ENCODE results near the gene SPSB1. TPM values are rescaled to one million over a fixed set of nuclear protein-coding genes. Genes with fewer than 3 reads are reported as not detected.

The SPSB1 gene
- total and polyA plus RNA-seq, 2 of the 4 experiments (the other 2 are of a cell fraction): 16.7 to 19.8 TPM

- no peak for TF ChIP-seq CEBPB (IDR thresholded peaks at IDR 0.05; ENCODE audit: low read depth, low read length)
These were observed 42.9 kb upstream of the SPSB1 start (continued) for GRCh38 chr1:9249534-9250410.

DNA sequence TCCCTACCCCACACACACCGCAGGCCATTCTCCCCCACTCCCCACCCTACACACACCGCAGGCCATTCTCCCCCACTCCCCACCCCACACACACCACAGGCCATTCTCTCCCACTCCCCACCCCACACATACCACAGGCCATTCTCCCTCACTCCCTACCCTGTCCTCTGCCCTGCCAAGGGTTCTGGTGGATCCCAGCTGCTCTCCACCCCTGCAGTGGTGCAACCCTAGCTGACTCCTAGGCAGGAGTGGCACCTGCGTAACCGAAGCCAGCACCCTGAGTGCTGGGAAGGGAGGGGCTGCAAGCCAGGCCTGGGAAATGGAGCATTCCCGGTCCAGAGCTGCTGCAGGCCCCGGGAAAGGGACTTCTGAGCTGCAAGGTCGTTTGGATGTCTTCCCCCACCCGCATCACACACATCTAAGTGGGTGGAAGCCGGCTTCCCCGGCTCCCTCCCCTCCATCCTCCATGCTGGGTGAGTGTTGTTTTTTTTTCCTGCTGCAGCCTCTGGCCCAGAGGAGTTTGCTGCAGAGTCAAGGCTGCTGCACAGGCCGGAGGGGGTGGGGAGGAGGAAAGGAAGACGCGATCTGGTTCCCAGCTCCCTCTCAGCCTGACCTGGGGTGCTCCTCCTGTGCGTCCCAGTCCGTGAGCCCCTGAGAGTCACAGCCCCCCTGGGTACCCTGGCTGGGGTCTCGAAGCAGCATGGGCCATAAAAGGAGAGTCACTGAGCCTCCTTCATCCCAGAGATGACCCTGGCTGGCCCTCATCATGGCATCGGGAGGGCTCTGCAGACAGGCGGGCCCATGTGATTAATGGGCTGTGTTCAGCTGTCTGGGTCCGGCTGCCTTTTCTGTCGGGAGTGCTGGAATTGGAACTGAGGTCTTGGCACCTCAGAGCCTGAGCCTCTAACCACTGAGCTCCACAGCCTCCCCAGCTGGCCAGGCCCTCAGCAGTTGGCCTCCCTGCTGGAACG lies 42.0 kb upstream of the SPSB1 start:
- intact Hi-C loops (cut with micrococcal nuclease): loop anchor here (1.0 kb wide), 1 partner anchor 140 kb away; no protein-coding TSS in a partner anchor
- BruUV-seq (replicated peaks): no TSS peak

More for the DNA sequence above, 42.0 kb upstream of the SPSB1 start:
- H3K56ac ChIP-seq (ENCODE audit: extremely low read depth, insufficient read depth, low read length): no peak overlapping the region
- peak; percentile 44 for ATAC-seq (ENCODE audit: low read depth)
- H4K91ac ChIP-seq (ENCODE audit: insufficient read depth, low read depth, low read length): no peak overlapping the region
- H4K8ac ChIP-seq (ENCODE audit: low read depth in 2 of 2, low read length in 2 of 2): no peak overlapping the region
- DNase-seq: peak; percentile 21
- H3K27ac ChIP-seq (ENCODE audit: insufficient read depth, low read length): no peak overlapping the region
- WGBS, 2 experiments (ENCODE audit: extremely low coverage in 2 of 2, insufficient read length in 1 of 2): 48% methylated on average over 9 of the region's 21 CpGs; no CpG with 5 or more reads in 1 of the 2 experiments
- H2AFZ ChIP-seq (replicated peaks; ENCODE audit: low read length, poor library complexity): peak overlapping the region; percentile 69
- H3K9ac ChIP-seq (ENCODE audit: low read depth, low read length): no peak overlapping the region
- no peak overlapping the region for H3K14ac ChIP-seq (replicated peaks; ENCODE audit: low read depth, low read length)
- no peak overlapping the region for H2BK5ac ChIP-seq (ENCODE audit: low read depth, low read length, poor library complexity, severe bottlenecking)
- ChIA-PET CTCF (interaction anchor here (0.6 to 1.5 kb wide), 5 partner anchors 12 to 654 kb away, joined by 3 to 8 read pairs (median 4); partner anchors contain the start of gene H6PD), POLR2A (ENCODE audit: unreplicated experiment) (interaction anchor here (0.7 kb wide), 1 partner anchor 647 kb away, joined by 5 read pairs; no protein-coding TSS in a partner anchor)
- no peaks in the 10 kb centered on the region for H3K9me3 ChIP-seq (ENCODE audit: control insufficient read depth, insufficient read depth, low read length)
- no peak overlapping the region for H2BK20ac ChIP-seq (ENCODE audit: low read depth, low read length)
- peak overlapping the region; percentile 5 for H2AK9ac ChIP-seq (replicated peaks; ENCODE audit: low read depth, low read length, poor library complexity)
- H3K4me2 ChIP-seq (ENCODE audit: low read depth, low read length): no peak overlapping the region
- dilution Hi-C loops (cut with HindIII; ENCODE audit: low sequenced_read_pairs, unreplicated experiment) (no loop called here), in situ Hi-C loops (cut with MboI; ENCODE audit: low sequenced_read_pairs) (no loop called here)
- no peak overlapping the region for H2BK15ac ChIP-seq (ENCODE audit: low read depth, low read length)
- H3K27me3 ChIP-seq (ENCODE audit: control insufficient read depth, insufficient read depth, low read length): no peaks in the 10 kb centered on the region
- no peak overlapping the region for H4K5ac ChIP-seq (ENCODE audit: low read depth, low read length)
- H2BK120ac ChIP-seq (ENCODE audit: low read depth, low read length): no peak overlapping the region
- H3K4me3 ChIP-seq (ENCODE audit: insufficient read depth, low read depth, low read length): no peak overlapping the region
- H3K36me3 ChIP-seq (ENCODE audit: control insufficient read depth, insufficient read depth, low read length): peaks cover 11% of the 10 kb centered on the region; the same call in 1 of the 2 replicates
- H3K9me1 ChIP-seq (ENCODE audit: insufficient read depth, low read length): no peaks in the 10 kb centered on the region
- TF ChIP-seq MAFK (IDR thresholded peaks at IDR 0.05; ENCODE audit: low read depth, low read length) (no peak), MAZ (IDR thresholded peaks at IDR 0.05; ENCODE audit: borderline replicate concordance, low read depth, low read length) (peak; percentile 14; the same call in 1 of the 2 replicates), SMC3 (IDR thresholded peaks at IDR 0.05; ENCODE audit: low read depth, low read length) (no peak)
- peaks cover 10% of the 10 kb centered on the region; the same call in 1 of the 2 replicates for H3K4me1 ChIP-seq (ENCODE audit: control insufficient read depth, insufficient read depth, low read length)
- peaks cover 0 to 8% of the 10 kb centered on the region in 2 experiments; a peak in 2 of 4 replicates for H3K79me1 ChIP-seq (ENCODE audit: low read depth in 1 of 2, low read length in 2 of 2)
- H2AK5ac ChIP-seq (ENCODE audit: low read depth, low read length): no peak overlapping the region
- H3K23ac ChIP-seq (ENCODE audit: low read depth, low read length): no peak overlapping the region
- no peak overlapping the region for H3K4ac ChIP-seq (ENCODE audit: low read depth, low read length)
- peaks cover 6% of the 10 kb centered on the region; the same call in 1 of the 2 replicates for H4K20me1 ChIP-seq (ENCODE audit: insufficient read depth, low read length)
- no peak overlapping the region for H3K18ac ChIP-seq (ENCODE audit: low read depth, low read length)

All from IMR-90 (cell line).